ENCODE measurements around the gene POLR2H.

DNA sequence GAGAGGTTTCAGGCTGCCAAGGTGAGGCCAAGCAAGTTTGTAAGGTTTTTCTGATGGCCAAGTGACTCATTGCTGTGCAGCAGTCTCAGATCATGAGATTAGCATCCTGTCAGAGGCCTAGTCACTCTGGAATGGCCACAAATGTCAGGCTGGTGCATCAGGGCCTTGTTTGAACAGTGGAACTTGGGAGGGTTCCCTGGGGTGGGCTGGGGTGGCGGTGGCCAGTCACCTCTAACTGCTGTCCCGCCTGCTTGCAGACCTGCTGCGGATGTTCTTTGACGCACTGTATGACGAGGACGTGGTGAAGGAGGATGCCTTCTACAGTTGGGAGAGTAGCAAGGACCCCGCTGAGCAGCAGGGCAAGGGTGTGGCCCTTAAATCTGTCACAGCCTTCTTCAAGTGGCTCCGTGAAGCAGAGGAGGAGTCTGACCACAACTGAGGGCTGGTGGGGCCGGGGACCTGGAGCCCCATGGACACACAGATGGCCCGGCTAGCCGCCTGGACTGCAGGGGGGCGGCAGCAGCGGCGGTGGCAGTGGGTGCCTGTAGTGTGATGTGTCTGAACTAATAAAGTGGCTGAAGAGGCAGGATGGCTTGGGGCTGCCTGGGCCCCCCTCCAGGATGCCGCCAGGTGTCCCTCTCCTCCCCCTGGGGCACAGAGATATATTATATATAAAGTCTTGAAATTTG, 26.9 kb upstream of the POLR2H start:
- TF ChIP-seq EP300 (IDR thresholded peaks at IDR 0.05) (no peak), POLR2A (IDR thresholded peaks at IDR 0.05) (no peak), POLR2AphosphoS5 (IDR thresholded peaks at IDR 0.05) (no peak)
- TF ChIP-seq, protein P1, sequence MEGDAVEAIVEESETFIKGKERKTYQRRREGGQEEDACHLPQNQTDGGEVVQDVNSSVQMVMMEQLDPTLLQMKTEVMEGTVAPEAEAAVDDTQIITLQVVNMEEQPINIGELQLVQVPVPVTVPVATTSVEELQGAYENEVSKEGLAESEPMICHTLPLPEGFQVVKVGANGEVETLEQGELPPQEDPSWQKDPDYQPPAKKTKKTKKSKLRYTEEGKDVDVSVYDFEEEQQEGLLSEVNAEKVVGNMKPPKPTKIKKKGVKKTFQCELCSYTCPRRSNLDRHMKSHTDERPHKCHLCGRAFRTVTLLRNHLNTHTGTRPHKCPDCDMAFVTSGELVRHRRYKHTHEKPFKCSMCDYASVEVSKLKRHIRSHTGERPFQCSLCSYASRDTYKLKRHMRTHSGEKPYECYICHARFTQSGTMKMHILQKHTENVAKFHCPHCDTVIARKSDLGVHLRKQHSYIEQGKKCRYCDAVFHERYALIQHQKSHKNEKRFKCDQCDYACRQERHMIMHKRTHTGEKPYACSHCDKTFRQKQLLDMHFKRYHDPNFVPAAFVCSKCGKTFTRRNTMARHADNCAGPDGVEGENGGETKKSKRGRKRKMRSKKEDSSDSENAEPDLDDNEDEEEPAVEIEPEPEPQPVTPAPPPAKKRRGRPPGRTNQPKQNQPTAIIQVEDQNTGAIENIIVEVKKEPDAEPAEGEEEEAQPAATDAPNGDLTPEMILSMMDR (IDR thresholded peaks at IDR 0.05) = no peak
